Measurements from ENCODE around the gene PARD3B. TPM values are rescaled to one million over a fixed set of nuclear protein-coding genes. Genes with fewer than 3 reads are reported as not detected.

The PARD3B gene
- total and polyA plus RNA-seq, 2 of the 8 experiments (the other 6 are each of a cell fraction or from before 2014, with no cell fraction given) = 1.2 to 5.7 TPM

- no peak overlapping the region for H4K8ac ChIP-seq (ENCODE audit: extremely low read depth, insufficient read depth, low read length)
- no peak overlapping the region for H3K23ac ChIP-seq (ENCODE audit: insufficient read length)
- H4K20me1 ChIP-seq (replicated peaks in 1 of 2; ENCODE audit: control insufficient read depth in 1 of 2, insufficient read depth in 2 of 2, low read length in 2 of 2) = no peaks in the 10 kb centered on the region
- H3K4ac ChIP-seq (replicated peaks; ENCODE audit: insufficient read length, low read depth, low read length) = no peak overlapping the region
- DNase-seq (ENCODE audit: low read depth in 1 of 2, low spot score in 2 of 2) (no peak), FAIRE-seq (no peak)
- TF ChIP-seq CBX5 (IDR thresholded peaks at IDR 0.05; ENCODE audit: low read depth, low read length) (no peak), CHD1 (IDR thresholded peaks at IDR 0.05; ENCODE audit: low read depth, low read length) (no peak), EZH2 (IDR thresholded peaks at IDR 0.05; ENCODE audit: low read depth, low read length, severe bottlenecking) (no peak), HDAC6 (IDR thresholded peaks at IDR 0.05; ENCODE audit: low read depth, low read length) (no peak), MAFK (IDR thresholded peaks at IDR 0.05; ENCODE audit: low read depth, low read length) (no peak), BCL11A (IDR thresholded peaks at IDR 0.05; ENCODE audit: low read depth in 2 of 2, low read length in 2 of 2) (no peak), EGR1 (IDR thresholded peaks at IDR 0.05; ENCODE audit: borderline replicate concordance, low read depth, low read length) (no peak), POLR2A (IDR thresholded peaks at IDR 0.05; ENCODE audit: control extremely low read depth in 1 of 2, low read depth in 2 of 2, low read length in 2 of 2) (no peak), CBX8 (IDR thresholded peaks at IDR 0.05; ENCODE audit: borderline replicate concordance, low read depth, low read length) (no peak), KDM1A (IDR thresholded peaks at IDR 0.05; ENCODE audit: borderline replicate concordance, low read length) (no peak)
- no peaks in the 10 kb centered on the region for H3K79me1 ChIP-seq (ENCODE audit: low read depth, low read length)
- no peaks in the 10 kb centered on the region for H3K36me3 ChIP-seq (ENCODE audit: control insufficient read depth in 2 of 4, insufficient read depth in 4 of 4, low read length in 3 of 4)
- no peak overlapping the region for H2AK5ac ChIP-seq (ENCODE audit: low read depth, low read length)
- H2BK20ac ChIP-seq (ENCODE audit: low read length) = no peak overlapping the region
- H2BK120ac ChIP-seq (replicated peaks; ENCODE audit: low read depth, low read length) = no peak overlapping the region
- H3K18ac ChIP-seq (ENCODE audit: extremely low read depth, low read length) = no peak overlapping the region
- no peaks in the 10 kb centered on the region; the same call in 1 of the 2 replicates for H3K23me2 ChIP-seq (ENCODE audit: low read depth, low read length)
- H2BK5ac ChIP-seq (ENCODE audit: low read depth, low read length) = no peak overlapping the region
- WGBS, 2 experiments (ENCODE audit: extremely low coverage in 1 of 2, insufficient coverage in 1 of 2, insufficient read length in 1 of 2, insufficient replicate concordance in 2 of 2, low coverage in 1 of 2, low lambda C conversion rate in 2 of 2, missing lambda C conversion rate in 1 of 2) = 94% methylated on average over 4 of the region's 4 CpGs; no CpG with 5 or more reads in 1 of the 2 experiments
- H3K79me2 ChIP-seq (ENCODE audit: control insufficient read depth in 1 of 2, insufficient read depth in 2 of 2, low read length in 2 of 2) = no peaks in the 10 kb centered on the region
- no peak overlapping the region for H2BK15ac ChIP-seq (ENCODE audit: low read length)
- no peak overlapping the region for H3K9ac ChIP-seq (replicated peaks in 1 of 4; ENCODE audit: extremely low read depth in 1 of 4, low read depth in 3 of 4, low read length in 3 of 4)
- no peak overlapping the region for H3K27ac ChIP-seq (ENCODE audit: low read depth, low read length)
- POLR2A ChIA-PET (ENCODE audit: partially characterized antibody) = no interaction called here
- no peak overlapping the region for H3K4me3 ChIP-seq (ENCODE audit: extremely low read depth in 1 of 4, insufficient read depth in 2 of 4, low read depth in 3 of 4, low read length in 4 of 4)
- H3K9me3 ChIP-seq (ENCODE audit: insufficient read depth in 2 of 2, low read depth in 1 of 2, low read length in 1 of 2) = no peaks in the 10 kb centered on the region
- no peaks in the 10 kb centered on the region for H3K27me3 ChIP-seq (replicated peaks in 1 of 4; ENCODE audit: control insufficient read depth in 3 of 4, extremely low read depth in 1 of 4, insufficient read depth in 3 of 4, low read length in 3 of 4)
- no peaks in the 10 kb centered on the region for H3K4me1 ChIP-seq (replicated peaks in 1 of 4; ENCODE audit: control insufficient read depth in 3 of 4, insufficient read depth in 4 of 4, low read length in 3 of 4)
- H2AFZ ChIP-seq (ENCODE audit: low read length) = no peak overlapping the region
- H3K56ac ChIP-seq (replicated peaks; ENCODE audit: insufficient read length, low read depth, low read length) = no peak overlapping the region
- H3K4me2 ChIP-seq (ENCODE audit: insufficient read depth in 1 of 2, low read depth in 2 of 2, low read length in 2 of 2) = no peak overlapping the region
- no peak overlapping the region for H3K14ac ChIP-seq (ENCODE audit: insufficient read length)
- no peak overlapping the region for H4K5ac ChIP-seq (ENCODE audit: insufficient read length, low read depth, low read length)
- CTCF ChIA-PET (ENCODE audit: partially characterized antibody) = interaction anchor here (0.6 kb wide), 1 partner anchor 332 kb away, joined by 3 read pairs; no protein-coding TSS in a partner anchor
- no peak overlapping the region for H4K91ac ChIP-seq (replicated peaks; ENCODE audit: insufficient read length, low read length)
- H2BK12ac ChIP-seq (ENCODE audit: low read depth, low read length) = no peak overlapping the region
Measured at GRCh38 chr2:204505946-204506345, 39.3 kb upstream of the PARD3B start.

All from H1 (cell line).